Body of pancreas (tissue), 4 donors: Measurements from ENCODE around the gene FANCB.

Source experiments
- CTCF ChIP-seq, 7 experiments: fragments of 450-650 bp in 4 of 7; fragments of 200-600 bp in 3 of 7; sonication (generic) in 3 of 7; IDR thresholded peaks; one replicate each; pipeline ENCODE4 v1.5.1; 2016 to 2019; ENCODE audit warnings: antibody characterized with exemption in 7 of 7
- POLR2A ChIP-seq, 3 donors: fragments of 450-650 bp; IDR thresholded peaks; one replicate each; pipeline ENCODE4 v1.6.1; 2016; ENCODE audit warnings: antibody characterized with exemption in 3 of 3, mild to moderate bottlenecking in 2 of 3

- TF ChIP-seq POLR2A (IDR thresholded peaks at IDR 0.05) (no peak), CTCF (IDR thresholded peaks at IDR 0.05) (no peak)
Measured at GRCh38 chrX:14922437-14922836, 49.6 kb upstream of the FANCB start.
